GM19099 (cell line): ENCODE measurements around the gene ITSN2.

Experiments
- POLR2A ChIP-seq: IDR thresholded peaks from 3 replicates; pipeline ENCODE4 v1.6.1; 2011; ENCODE audit warnings: low read depth; ENCODE audit not compliant: insufficient read length; ENCODE audit errors: extremely low read depth

ITSN2 gene

GRCh38 chr2:24211408-24211807, 148.9 kb downstream of the ITSN2 start:
- no peak for TF ChIP-seq POLR2A

GRCh38 chr2:24210723-24211122, 149.6 kb downstream of the ITSN2 start:
- TF ChIP-seq POLR2A = no peak

- no peak for TF ChIP-seq POLR2A
Observed at GRCh38 chr2:24210106-24210455, 150.3 kb downstream of the ITSN2 start.

- TF ChIP-seq POLR2A = no peak
Observed at GRCh38 chr2:24209389-24210105, 150.8 kb downstream of the ITSN2 start.

- TF ChIP-seq POLR2A = no peak
Observed at GRCh38 chr2:24208490-24208889, 151.8 kb downstream of the ITSN2 start.

- TF ChIP-seq POLR2A = no peak
Observed at GRCh38 chr2:24207359-24207758, 153.0 kb downstream of the ITSN2 start.

- TF ChIP-seq POLR2A = no peak
Observed at GRCh38 chr2:24206714-24207113, 153.6 kb downstream of the ITSN2 start.

- no peak for TF ChIP-seq POLR2A
Observed at GRCh38 chr2:24206242-24206641, 154.1 kb downstream of the ITSN2 start.

- TF ChIP-seq POLR2A = no peak
Observed at GRCh38 chr2:24205131-24205530, 155.2 kb downstream of the ITSN2 start.

- no peak for TF ChIP-seq POLR2A
Observed at GRCh38 chr2:24204505-24204904, 155.8 kb downstream of the ITSN2 start.

- no peak for TF ChIP-seq POLR2A
Observed at GRCh38 chr2:24203787-24204150, 156.6 kb downstream of the ITSN2 start.

GRCh38 chr2:24203029-24203786, 157.1 kb downstream of the ITSN2 start:
- TF ChIP-seq POLR2A = no peak

GRCh38 chr2:24200799-24201198, 159.5 kb downstream of the ITSN2 start:
- no peak for TF ChIP-seq POLR2A

GRCh38 chr2:24199968-24200590, 160.3 kb downstream of the ITSN2 start:
- no peak for TF ChIP-seq POLR2A

GRCh38 chr2:24191848-24192247, 168.5 kb downstream of the ITSN2 start:
- no peak for TF ChIP-seq POLR2A

GRCh38 chr2:24191156-24191555, 169.2 kb downstream of the ITSN2 start:
- TF ChIP-seq POLR2A = no peak

GRCh38 chr2:24190503-24190902, 169.8 kb downstream of the ITSN2 start:
- no peak for TF ChIP-seq POLR2A

- TF ChIP-seq POLR2A = no peak
Observed at GRCh38 chr2:24189551-24189950, 170.8 kb downstream of the ITSN2 start.
